Mucosa of descending colon (tissue), 3 donors: Measurements from ENCODE around the gene HASPIN. TPM values are rescaled to one million over a fixed set of nuclear protein-coding genes. Genes with fewer than 3 reads are reported as not detected.

Experiments used
- total RNA-seq, 3 donors: library from RNA; stranded (reverse); fragmentation: NEBNext Ultra II Directional in 2 of 3; extraction: Animal tissue kit (Norgen Biotek cat#: 25700) in 2 of 3; gene quantifications; one replicate each; pipeline versions ENCODE4 v1.2.1 to v1.2.4, GENCODE V29; 2021 to 2023
- donor health status: DM: no; HTN: no; CAD: no; lungs with moderate emphysema.
- donor health status: DM: no; HTN: no; CAD: no.
- donor health status: DM: no; HTN: yes; CAD: no.

The HASPIN gene
- total RNA-seq, 3 donors from 2014 or later = 0.70 to 3.6 (median 1.1) TPM

Other genes with a start within 250 kb of the HASPIN start
- 1 to 10 TPM; 3.5 to 6.6 (median 3.7) TPM for gene ASPA, start 247.9 kb upstream of the HASPIN start, total RNA-seq
- gene TRPV3, start 166.1 kb upstream of the HASPIN start, total RNA-seq = 10 to 100 TPM in 1 of 3 donors, 1 to 10 TPM in 2; 7.7 to 17.8 (median 8.6) TPM
- gene TRPV1, start 114.5 kb upstream of the HASPIN start, total RNA-seq = 10 to 100 TPM in 1 of 3 donors, 1 to 10 TPM in 2; 7.4 to 14.5 (median 7.8) TPM
- gene SHPK, start 87.7 kb upstream of the HASPIN start, total RNA-seq = 10 to 100 TPM; 13.9 to 27.8 (median 19.0) TPM
- gene CTNS, start 87.1 kb upstream of the HASPIN start, total RNA-seq = 10 to 100 TPM in 2 of 3 donors, 1 to 10 TPM in 1; 9.6 to 13.4 (median 13.1) TPM
- 100 to 1,000 TPM; 162 to 297 (median 197) TPM for gene TAX1BP3, start 55.3 kb upstream of the HASPIN start, total RNA-seq
- 10 to 100 TPM; 29.3 to 41.3 (median 32.8) TPM for gene EMC6, start 55.1 kb upstream of the HASPIN start, total RNA-seq
- gene P2RX5, start 27.7 kb upstream of the HASPIN start, total RNA-seq = 1 to 10 TPM in 2 of 3 donors, under 1 TPM in 1; 0.73 to 2.6 (median 2.2) TPM
- 10 to 100 TPM; 17.2 to 24.1 (median 17.6) TPM for gene ITGAE, start 77.3 kb downstream of the HASPIN start, total RNA-seq
- 10 to 100 TPM; 39.4 to 50.5 (median 44.7) TPM for gene NCBP3, start 122.3 kb downstream of the HASPIN start, total RNA-seq
- gene CAMKK1, start 169.2 kb downstream of the HASPIN start, total RNA-seq = 10 to 100 TPM in 1 of 3 donors, 1 to 10 TPM in 2; 4.8 to 11.6 (median 6.2) TPM
- 1 to 10 TPM; 2.5 to 4.9 (median 3.5) TPM for gene P2RX1, start 192.6 kb downstream of the HASPIN start, total RNA-seq
- gene ATP2A3, start 240.5 kb downstream of the HASPIN start, total RNA-seq = 100 to 1,000 TPM in 2 of 3 donors, 10 to 100 TPM in 1; 72.8 to 253 (median 247) TPM